GM23338 (cell line): ENCODE data around the gene GRID1. TPM values are rescaled to one million over a fixed set of nuclear protein-coding genes. Genes with fewer than 3 reads are reported as not detected.

Source experiments
- ATAC-seq: fragments of 200-7000 bp; cut with Tn5 transposase; 3 replicates; pipeline ENCODE4 v1.9.1; 2020
- DNase-seq: peaks from one replicate; pipeline ENCODE4 v3.0.0-alpha.2; 2015; ENCODE audit warnings: low spot score
- H2AFZ ChIP-seq: fragments of 200-600 bp; sonication (generic); 2 replicates; pipeline ENCODE4 v1.8.0; 2016; ENCODE audit warnings: antibody characterized with exemption, mild to moderate bottlenecking, moderate library complexity
- H3F3A ChIP-seq: fragments of 200-600 bp; sonication (generic); replicated peaks from 2 replicates; pipeline ENCODE4 v1.8.0; 2017; ENCODE audit warnings: antibody characterized with exemption, mixed run types, low read depth
- H3K27ac ChIP-seq: fragments of 200-600 bp; sonication (generic); 2 replicates; pipeline ENCODE4 v1.6.1; 2016; ENCODE audit warnings: low read depth
- H3K27me3 ChIP-seq: fragments of 200-600 bp; sonication (generic); 2 replicates; pipeline ENCODE4 v1.8.0; 2016; ENCODE audit warnings: mild to moderate bottlenecking, mixed run types, moderate library complexity; ENCODE audit not compliant: insufficient read depth
- H3K36me3 ChIP-seq: fragments of 200-600 bp; sonication (generic); 2 replicates; pipeline ENCODE4 v1.8.0; 2016; ENCODE audit warnings: mild to moderate bottlenecking; ENCODE audit not compliant: insufficient read depth
- H3K4me1 ChIP-seq: fragments of 200-600 bp; sonication (generic); 2 replicates; pipeline ENCODE4 v1.8.0; 2016; ENCODE audit warnings: mild to moderate bottlenecking, moderate library complexity; ENCODE audit not compliant: insufficient read depth
- H3K4me2 ChIP-seq: fragments of 200-600 bp; sonication (generic); 2 replicates; pipeline ENCODE4 v1.7.1; 2017; ENCODE audit warnings: mixed run types
- H3K4me3 ChIP-seq: fragments of 200-600 bp; sonication (generic); 2 replicates; pipeline ENCODE4 v1.6.1; 2016; ENCODE audit warnings: mixed run types
- H3K79me2 ChIP-seq: fragments of 200-600 bp; sonication (generic); replicated peaks from 2 replicates; pipeline ENCODE4 v1.8.0; 2017; ENCODE audit warnings: mild to moderate bottlenecking; ENCODE audit not compliant: insufficient read depth
- H3K9me2 ChIP-seq: fragments of 200-600 bp; sonication (generic); 2 replicates; pipeline ENCODE4 v1.8.0; 2017; ENCODE audit not compliant: insufficient read depth
- H4K20me1 ChIP-seq: fragments of 200-600 bp; sonication (generic); replicated peaks from 2 replicates; pipeline ENCODE4 v1.8.0; 2017; ENCODE audit warnings: mild to moderate bottlenecking; ENCODE audit not compliant: insufficient read depth
- H3K27ac Mint-ChIP-seq: 2 replicates; pipeline ENCODE4 v1.8.0; 2020; ENCODE audit warnings: inconsistent platforms, mild to moderate bottlenecking, moderate library complexity, mixed read lengths
- H3K27me3 Mint-ChIP-seq: 3 replicates; pipeline ENCODE4 v1.8.0; 2022; ENCODE audit warnings: low read depth, mild to moderate bottlenecking, moderate library complexity, mixed read lengths, inconsistent platforms; ENCODE audit not compliant: insufficient read depth, poor library complexity
- H3K36me3 Mint-ChIP-seq: 3 replicates; pipeline ENCODE4 v1.8.0; 2021; ENCODE audit warnings: low read depth, mild to moderate bottlenecking, inconsistent platforms, moderate library complexity, mixed read lengths
- H3K4me1 Mint-ChIP-seq: 3 replicates; pipeline ENCODE4 v1.8.0; 2020; ENCODE audit warnings: mild to moderate bottlenecking, inconsistent platforms, mixed read lengths
- H3K4me3 Mint-ChIP-seq: 3 replicates; pipeline ENCODE4 v1.8.0; 2021; ENCODE audit warnings: moderate library complexity, mild to moderate bottlenecking, inconsistent platforms, mixed read lengths
- H3K9me3 Mint-ChIP-seq: 3 replicates; pipeline ENCODE4 v1.8.0; 2020; ENCODE audit warnings: moderate library complexity, mild to moderate bottlenecking, inconsistent platforms, mixed read lengths
- CREB1 ChIP-seq: fragments of 250-450 bp; sonication (Bioruptor Pico); IDR thresholded peaks from 2 replicates; pipeline ENCODE4 v1.5.0; 2020; ENCODE audit warnings: low read depth, mild to moderate bottlenecking, moderate library complexity
- EZH2 ChIP-seq: fragments of 200-600 bp; sonication (generic); IDR thresholded peaks from one replicate; pipeline ENCODE4 v1.8.0; 2017; ENCODE audit warnings: antibody characterized with exemption, mild to moderate bottlenecking, low read depth; ENCODE audit not compliant: unreplicated experiment
- JUNB ChIP-seq: IDR thresholded peaks from one replicate; pipeline ENCODE4 v1.6.1; 2016; ENCODE audit warnings: antibody characterized with exemption; ENCODE audit not compliant: unreplicated experiment
- POLR2AphosphoS5 ChIP-seq: IDR thresholded peaks from 2 replicates; pipeline ENCODE4 v1.6.1; 2016; ENCODE audit warnings: antibody characterized with exemption, low read depth
- STAT1 ChIP-seq: IDR thresholded peaks from one replicate; pipeline ENCODE4 v1.6.1; 2016; ENCODE audit warnings: antibody characterized with exemption; ENCODE audit not compliant: unreplicated experiment
- ZNF114 ChIP-seq: fragments of 250-450 bp; sonication (Bioruptor Pico); IDR thresholded peaks from 2 replicates; pipeline ENCODE4 v1.5.0; 2020; ENCODE audit warnings: mild to moderate bottlenecking, moderate library complexity
- ZNF331 ChIP-seq: fragments of 250-450 bp; sonication (Bioruptor Pico); IDR thresholded peaks from 2 replicates; pipeline ENCODE4 v1.5.0; 2020; ENCODE audit warnings: low read depth, mild to moderate bottlenecking, moderate library complexity
- polyA plus RNA-seq: library from polyadenylated mRNA; unstranded; fragments of >200 nt; fragmentation: Nextera tagmentation; extraction: Ambion mirVana; gene quantifications from 2 replicates; pipeline ENCODE4 v1.2.1, GENCODE V29; 2016
- total RNA-seq: library from RNA; depleted of rRNA; stranded (reverse); fragments of >200 nt; shearing (Covaris generic); gene quantifications from 2 replicates; pipeline ENCODE4 v1.2.3, GENCODE V29; 2014
- TF ChIP-seq, protein P1 (sequence below): IDR thresholded peaks from 2 replicates; pipeline ENCODE4 v1.6.1; 2016; ENCODE audit warnings: antibody characterized with exemption
- TF ChIP-seq, protein P2 (sequence below), 2 experiments: fragments of 200-600 bp in 1 of 2; sonication (generic) in 1 of 2; conservative IDR thresholded peaks; 2 replicates each; pipeline versions ENCODE4 v1.5.1 to v1.6.1; 2016 to 2017; ENCODE audit warnings: antibody characterized with exemption in 2 of 2, low read depth in 2 of 2, mild to moderate bottlenecking in 2 of 2, moderate library complexity in 1 of 2
- TF ChIP-seq, protein P3 (sequence below): fragments of 250-450 bp; sonication (Bioruptor Pico); IDR thresholded peaks from 2 replicates; pipeline ENCODE4 v1.5.0; 2020; ENCODE audit warnings: mild to moderate bottlenecking, moderate library complexity

Gene GRID1
- total and polyA plus RNA-seq, 2 experiments from 2014 or later: 0.14 to 0.15 TPM

DNA sequence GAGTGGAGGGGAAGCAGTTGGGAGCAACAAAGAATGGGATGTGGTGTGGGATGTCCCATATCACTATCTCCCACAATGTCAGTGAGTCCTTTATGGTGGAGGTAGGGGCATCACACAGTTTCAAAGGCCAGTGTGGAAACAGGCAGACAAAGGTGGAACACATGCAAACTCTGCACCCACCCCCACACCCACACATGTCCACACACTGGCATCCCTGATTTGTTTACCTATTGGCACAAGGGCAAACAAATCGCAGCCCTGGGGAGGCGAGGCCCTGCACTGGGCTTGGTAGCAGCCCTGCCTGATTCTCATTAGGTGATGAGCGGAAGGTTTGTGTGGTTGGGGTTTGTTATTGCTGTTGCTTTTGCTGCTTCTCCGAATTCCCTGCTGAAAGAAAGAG lies 243.3 kb downstream of the GRID1 start (continued):
- TF ChIP-seq, protein P1, sequence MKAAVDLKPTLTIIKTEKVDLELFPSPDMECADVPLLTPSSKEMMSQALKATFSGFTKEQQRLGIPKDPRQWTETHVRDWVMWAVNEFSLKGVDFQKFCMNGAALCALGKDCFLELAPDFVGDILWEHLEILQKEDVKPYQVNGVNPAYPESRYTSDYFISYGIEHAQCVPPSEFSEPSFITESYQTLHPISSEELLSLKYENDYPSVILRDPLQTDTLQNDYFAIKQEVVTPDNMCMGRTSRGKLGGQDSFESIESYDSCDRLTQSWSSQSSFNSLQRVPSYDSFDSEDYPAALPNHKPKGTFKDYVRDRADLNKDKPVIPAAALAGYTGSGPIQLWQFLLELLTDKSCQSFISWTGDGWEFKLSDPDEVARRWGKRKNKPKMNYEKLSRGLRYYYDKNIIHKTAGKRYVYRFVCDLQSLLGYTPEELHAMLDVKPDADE: no peak
- no peak for TF ChIP-seq EZH2
- TF ChIP-seq CREB1 (CRISPR knock-in tag): no peak

DNA sequence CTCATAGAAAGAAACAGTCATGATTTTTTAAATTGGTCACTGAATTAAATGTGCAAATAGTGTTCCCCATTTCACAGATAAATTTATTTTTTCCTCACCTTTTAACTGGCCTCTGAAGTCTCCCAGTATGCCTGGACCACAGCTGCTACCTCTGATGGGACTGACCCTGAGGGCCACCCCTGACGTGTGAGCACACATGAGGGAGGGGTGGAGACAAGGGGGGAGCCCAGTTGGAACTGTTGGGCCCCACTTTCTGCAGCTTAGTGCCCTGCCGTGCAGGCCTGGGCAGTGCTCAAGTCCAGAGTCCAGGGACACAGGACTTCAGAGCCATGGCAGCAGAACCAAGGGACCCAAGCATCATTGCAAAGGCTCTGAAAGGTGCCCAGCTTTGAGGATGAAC lies 243.9 kb downstream of the GRID1 start:
- Histone ChIP-seq H3K36me3 (no peaks in the 10 kb centered on the region), H3F3A (no peaks in the 10 kb centered on the region), H3K79me2 (no peaks in the 10 kb centered on the region), H4K20me1 (no peaks in the 10 kb centered on the region), H3K27me3 (no peaks in the 10 kb centered on the region), H3K9me2 (peaks cover 8% of the 10 kb centered on the region; the same call in 1 of the 2 replicates), H3K4me1 (no peaks in the 10 kb centered on the region), H3K4me2 (no peak overlapping the region), H3K4me3 (no peak overlapping the region), H2AFZ (no peak overlapping the region), H3K27ac (no peak overlapping the region)
- H3K36me3 Mint-ChIP-seq: 0 out of 3 replicates have a peak, but pooled peaks cover 3% of the 10 kb centered on the region
- peaks cover 26% of the 10 kb centered on the region for H3K9me3 Mint-ChIP-seq
- no peak for TF ChIP-seq ZNF114 (CRISPR knock-in tag)
- TF ChIP-seq, protein P1: no peak
- TF ChIP-seq ZNF331: no peak
- TF ChIP-seq CREB1 (CRISPR knock-in tag): no peak
- TF ChIP-seq, protein P2, sequence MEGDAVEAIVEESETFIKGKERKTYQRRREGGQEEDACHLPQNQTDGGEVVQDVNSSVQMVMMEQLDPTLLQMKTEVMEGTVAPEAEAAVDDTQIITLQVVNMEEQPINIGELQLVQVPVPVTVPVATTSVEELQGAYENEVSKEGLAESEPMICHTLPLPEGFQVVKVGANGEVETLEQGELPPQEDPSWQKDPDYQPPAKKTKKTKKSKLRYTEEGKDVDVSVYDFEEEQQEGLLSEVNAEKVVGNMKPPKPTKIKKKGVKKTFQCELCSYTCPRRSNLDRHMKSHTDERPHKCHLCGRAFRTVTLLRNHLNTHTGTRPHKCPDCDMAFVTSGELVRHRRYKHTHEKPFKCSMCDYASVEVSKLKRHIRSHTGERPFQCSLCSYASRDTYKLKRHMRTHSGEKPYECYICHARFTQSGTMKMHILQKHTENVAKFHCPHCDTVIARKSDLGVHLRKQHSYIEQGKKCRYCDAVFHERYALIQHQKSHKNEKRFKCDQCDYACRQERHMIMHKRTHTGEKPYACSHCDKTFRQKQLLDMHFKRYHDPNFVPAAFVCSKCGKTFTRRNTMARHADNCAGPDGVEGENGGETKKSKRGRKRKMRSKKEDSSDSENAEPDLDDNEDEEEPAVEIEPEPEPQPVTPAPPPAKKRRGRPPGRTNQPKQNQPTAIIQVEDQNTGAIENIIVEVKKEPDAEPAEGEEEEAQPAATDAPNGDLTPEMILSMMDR (conservative IDR thresholded peaks at IDR 0.05; ENCODE audit: low read depth in 2 of 2): no peak
- no peak for TF ChIP-seq EZH2
- TF ChIP-seq, protein P3, sequence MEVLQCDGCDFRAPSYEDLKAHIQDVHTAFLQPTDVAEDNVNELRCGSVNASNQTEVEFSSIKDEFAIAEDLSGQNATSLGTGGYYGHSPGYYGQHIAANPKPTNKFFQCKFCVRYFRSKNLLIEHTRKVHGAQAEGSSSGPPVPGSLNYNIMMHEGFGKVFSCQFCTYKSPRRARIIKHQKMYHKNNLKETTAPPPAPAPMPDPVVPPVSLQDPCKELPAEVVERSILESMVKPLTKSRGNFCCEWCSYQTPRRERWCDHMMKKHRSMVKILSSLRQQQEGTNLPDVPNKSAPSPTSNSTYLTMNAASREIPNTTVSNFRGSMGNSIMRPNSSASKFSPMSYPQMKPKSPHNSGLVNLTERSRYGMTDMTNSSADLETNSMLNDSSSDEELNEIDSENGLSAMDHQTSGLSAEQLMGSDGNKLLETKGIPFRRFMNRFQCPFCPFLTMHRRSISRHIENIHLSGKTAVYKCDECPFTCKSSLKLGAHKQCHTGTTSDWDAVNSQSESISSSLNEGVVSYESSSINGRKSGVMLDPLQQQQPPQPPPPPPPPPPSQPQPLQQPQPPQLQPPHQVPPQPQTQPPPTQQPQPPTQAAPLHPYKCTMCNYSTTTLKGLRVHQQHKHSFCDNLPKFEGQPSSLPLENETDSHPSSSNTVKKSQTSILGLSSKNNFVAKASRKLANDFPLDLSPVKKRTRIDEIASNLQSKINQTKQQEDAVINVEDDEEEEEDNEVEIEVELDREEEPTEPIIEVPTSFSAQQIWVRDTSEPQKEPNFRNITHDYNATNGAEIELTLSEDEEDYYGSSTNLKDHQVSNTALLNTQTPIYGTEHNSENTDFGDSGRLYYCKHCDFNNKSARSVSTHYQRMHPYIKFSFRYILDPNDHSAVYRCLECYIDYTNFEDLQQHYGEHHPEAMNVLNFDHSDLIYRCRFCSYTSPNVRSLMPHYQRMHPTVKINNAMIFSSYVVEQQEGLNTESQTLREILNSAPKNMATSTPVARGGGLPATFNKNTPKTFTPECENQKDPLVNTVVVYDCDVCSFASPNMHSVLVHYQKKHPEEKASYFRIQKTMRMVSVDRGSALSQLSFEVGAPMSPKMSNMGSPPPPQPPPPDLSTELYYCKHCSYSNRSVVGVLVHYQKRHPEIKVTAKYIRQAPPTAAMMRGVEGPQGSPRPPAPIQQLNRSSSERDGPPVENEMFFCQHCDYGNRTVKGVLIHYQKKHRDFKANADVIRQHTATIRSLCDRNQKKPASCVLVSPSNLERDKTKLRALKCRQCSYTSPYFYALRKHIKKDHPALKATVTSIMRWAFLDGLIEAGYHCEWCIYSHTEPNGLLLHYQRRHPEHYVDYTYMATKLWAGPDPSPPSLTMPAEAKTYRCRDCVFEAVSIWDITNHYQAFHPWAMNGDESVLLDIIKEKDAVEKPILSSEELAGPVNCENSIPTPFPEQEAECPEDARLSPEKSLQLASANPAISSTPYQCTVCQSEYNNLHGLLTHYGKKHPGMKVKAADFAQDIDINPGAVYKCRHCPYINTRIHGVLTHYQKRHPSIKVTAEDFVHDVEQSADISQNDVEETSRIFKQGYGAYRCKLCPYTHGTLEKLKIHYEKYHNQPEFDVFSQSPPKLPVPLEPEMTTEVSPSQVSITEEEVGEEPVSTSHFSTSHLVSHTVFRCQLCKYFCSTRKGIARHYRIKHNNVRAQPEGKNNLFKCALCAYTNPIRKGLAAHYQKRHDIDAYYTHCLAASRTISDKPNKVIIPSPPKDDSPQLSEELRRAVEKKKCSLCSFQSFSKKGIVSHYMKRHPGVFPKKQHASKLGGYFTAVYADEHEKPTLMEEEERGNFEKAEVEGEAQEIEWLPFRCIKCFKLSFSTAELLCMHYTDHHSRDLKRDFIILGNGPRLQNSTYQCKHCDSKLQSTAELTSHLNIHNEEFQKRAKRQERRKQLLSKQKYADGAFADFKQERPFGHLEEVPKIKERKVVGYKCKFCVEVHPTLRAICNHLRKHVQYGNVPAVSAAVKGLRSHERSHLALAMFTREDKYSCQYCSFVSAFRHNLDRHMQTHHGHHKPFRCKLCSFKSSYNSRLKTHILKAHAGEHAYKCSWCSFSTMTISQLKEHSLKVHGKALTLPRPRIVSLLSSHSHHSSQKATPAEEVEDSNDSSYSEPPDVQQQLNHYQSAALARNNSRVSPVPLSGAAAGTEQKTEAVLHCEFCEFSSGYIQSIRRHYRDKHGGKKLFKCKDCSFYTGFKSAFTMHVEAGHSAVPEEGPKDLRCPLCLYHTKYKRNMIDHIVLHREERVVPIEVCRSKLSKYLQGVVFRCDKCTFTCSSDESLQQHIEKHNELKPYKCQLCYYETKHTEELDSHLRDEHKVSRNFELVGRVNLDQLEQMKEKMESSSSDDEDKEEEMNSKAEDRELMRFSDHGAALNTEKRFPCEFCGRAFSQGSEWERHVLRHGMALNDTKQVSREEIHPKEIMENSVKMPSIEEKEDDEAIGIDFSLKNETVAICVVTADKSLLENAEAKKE (CRISPR knock-in tag): no peak
- no peak for TF ChIP-seq STAT1
- no peak for TF ChIP-seq JUNB
- TF ChIP-seq POLR2AphosphoS5: no peak
- DNase-seq (no peak), ATAC-seq (no peak)
- H3K27ac Mint-ChIP-seq: no peak overlapping the region
- H3K27me3 Mint-ChIP-seq: peaks cover 2% of the 10 kb centered on the region
- H3K4me1 Mint-ChIP-seq: no peaks in the 10 kb centered on the region
- H3K4me3 Mint-ChIP-seq: no peak overlapping the region
